Measurements from ENCODE around the gene RAD51B. TPM values are rescaled to one million over a fixed set of nuclear protein-coding genes. Genes with fewer than 3 reads are reported as not detected.

The RAD51B gene
- total RNA-seq, 1 donor from 2014 or later, result 25.1 TPM

DNA sequence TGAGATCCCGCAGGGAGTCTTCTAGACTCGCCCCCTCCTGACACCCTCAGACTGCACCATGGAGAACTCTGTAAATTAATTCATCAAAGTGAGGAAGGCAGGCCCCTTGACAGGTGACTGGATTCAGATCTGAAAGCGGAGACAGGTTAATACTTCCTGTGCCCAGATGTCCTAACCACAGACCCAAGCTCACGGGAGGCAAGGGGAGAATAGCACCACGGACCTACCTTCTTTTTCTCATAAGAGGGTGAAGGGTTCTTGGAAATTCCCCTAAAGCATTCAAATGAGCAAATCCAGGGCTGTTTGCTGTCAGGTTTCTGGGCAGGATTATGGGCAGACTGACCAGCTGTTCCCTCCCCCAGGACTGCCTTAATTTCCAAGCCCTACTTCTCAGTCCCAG is 803.3 kb downstream of the RAD51B start:
- Mint-ChIP-seq H3K9me3 (peaks cover 16% of the 10 kb centered on the region), H3K36me3 (ENCODE audit: low read depth) (peaks cover 3% of the 10 kb centered on the region), H3K4me3 (ENCODE audit: low read depth) (no peak overlapping the region), H3K27ac (no peak overlapping the region), H3K4me1 (ENCODE audit: low read depth) (no peaks in the 10 kb centered on the region), H3K27me3 (ENCODE audit: low read depth) (peaks cover 2% of the 10 kb centered on the region)
- intact Hi-C loops (cut with micrococcal nuclease), result no loop called here
- no peak for DNase-seq (ENCODE audit: low spot score)

DNA sequence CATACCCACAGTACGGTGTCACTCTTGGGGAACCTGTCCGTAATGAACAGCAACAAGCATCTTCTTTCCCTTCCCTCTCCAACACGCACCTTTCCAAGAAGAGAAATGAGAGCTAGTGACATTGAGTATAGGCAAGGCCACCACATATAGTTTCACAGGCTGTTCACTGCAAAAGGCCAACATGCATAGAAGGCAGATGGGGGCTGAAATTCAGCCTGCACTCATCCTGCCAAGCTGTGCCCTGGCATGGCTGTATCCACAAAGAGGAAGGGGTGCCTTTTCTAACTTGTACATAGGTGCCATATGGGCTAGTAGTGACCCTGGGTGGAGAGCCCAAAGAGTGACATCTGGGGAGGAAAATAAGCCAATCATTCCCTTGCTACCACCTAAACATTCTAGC is 803.7 kb downstream of the RAD51B start:
- Mint-ChIP-seq H3K27ac (no peak overlapping the region), H3K4me1 (ENCODE audit: low read depth) (no peaks in the 10 kb centered on the region), H3K9me3 (peaks cover 13% of the 10 kb centered on the region), H3K4me3 (ENCODE audit: low read depth) (no peak overlapping the region), H3K36me3 (ENCODE audit: low read depth) (peaks cover 2% of the 10 kb centered on the region), H3K27me3 (ENCODE audit: low read depth) (peaks cover 2% of the 10 kb centered on the region)
- intact Hi-C loops (cut with micrococcal nuclease), result no loop called here
- no peak for DNase-seq (ENCODE audit: low spot score)

- DNase-seq (ENCODE audit: low spot score), result no peak
- Mint-ChIP-seq H3K9me3 (peaks cover 8% of the 10 kb centered on the region), H3K4me3 (ENCODE audit: low read depth) (no peak overlapping the region), H3K36me3 (ENCODE audit: low read depth) (no peaks in the 10 kb centered on the region), H3K27ac (no peak overlapping the region), H3K4me1 (ENCODE audit: low read depth) (peaks cover 5% of the 10 kb centered on the region), H3K27me3 (ENCODE audit: low read depth) (peaks cover 2% of the 10 kb centered on the region)
- intact Hi-C loops (cut with micrococcal nuclease), result no loop called here
Measured at GRCh38 chr14:68623826-68624225, 804.2 kb downstream of the RAD51B start.

- Mint-ChIP-seq H3K4me1 (ENCODE audit: low read depth) (peaks cover 8% of the 10 kb centered on the region), H3K9me3 (peaks cover 7% of the 10 kb centered on the region), H3K36me3 (ENCODE audit: low read depth) (no peaks in the 10 kb centered on the region), H3K27ac (no peak overlapping the region), H3K27me3 (ENCODE audit: low read depth) (peaks cover 2% of the 10 kb centered on the region), H3K4me3 (ENCODE audit: low read depth) (no peak overlapping the region)
- intact Hi-C loops (cut with micrococcal nuclease), result no loop called here
- DNase-seq (ENCODE audit: low spot score), result no peak
Measured at GRCh38 chr14:68624541-68625220, 805.1 kb downstream of the RAD51B start.

GRCh38 chr14:68625366-68626090 is 805.9 kb downstream of the RAD51B start:
- H3K4me3 Mint-ChIP-seq (ENCODE audit: low read depth), result no peak overlapping the region
- intact Hi-C loops (cut with micrococcal nuclease), result no loop called here
- peaks cover 2% of the 10 kb centered on the region for H3K27me3 Mint-ChIP-seq (ENCODE audit: low read depth)
- peaks cover 7% of the 10 kb centered on the region for H3K9me3 Mint-ChIP-seq
- H3K36me3 Mint-ChIP-seq (ENCODE audit: low read depth), result no peaks in the 10 kb centered on the region
- peaks cover 8% of the 10 kb centered on the region for H3K4me1 Mint-ChIP-seq (ENCODE audit: low read depth)
- no peak for DNase-seq (ENCODE audit: low spot score)
- no peak overlapping the region for H3K27ac Mint-ChIP-seq

DNA sequence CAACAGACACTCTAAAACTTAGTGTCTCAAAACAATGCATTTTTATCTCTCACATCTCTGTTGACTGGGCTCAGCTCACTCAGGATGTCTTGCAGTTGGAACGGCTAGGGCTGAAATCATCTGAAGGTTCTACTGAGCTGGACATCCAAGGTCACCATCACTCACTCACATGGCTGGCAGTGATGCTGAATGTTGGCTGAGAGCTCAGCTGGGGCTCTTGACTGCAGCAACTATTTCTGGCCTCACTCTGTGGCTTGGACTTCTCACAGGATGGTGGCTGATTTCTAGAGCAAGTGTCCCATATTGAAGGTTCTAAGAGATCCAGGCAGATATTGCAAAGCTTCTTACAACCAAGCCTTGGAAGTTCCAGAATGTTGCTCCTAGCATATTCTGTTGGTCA is 806.8 kb downstream of the RAD51B start:
- peaks cover under 1% of the 10 kb centered on the region for H3K9me3 Mint-ChIP-seq
- H3K4me1 Mint-ChIP-seq (ENCODE audit: low read depth), result peaks cover 8% of the 10 kb centered on the region
- H3K4me3 Mint-ChIP-seq (ENCODE audit: low read depth), result no peak overlapping the region
- DNase-seq (ENCODE audit: low spot score), result no peak
- H3K27me3 Mint-ChIP-seq (ENCODE audit: low read depth), result peaks cover 2% of the 10 kb centered on the region
- no peak overlapping the region for H3K27ac Mint-ChIP-seq
- intact Hi-C loops (cut with micrococcal nuclease), result no loop called here
- H3K36me3 Mint-ChIP-seq (ENCODE audit: low read depth), result no peaks in the 10 kb centered on the region

DNA sequence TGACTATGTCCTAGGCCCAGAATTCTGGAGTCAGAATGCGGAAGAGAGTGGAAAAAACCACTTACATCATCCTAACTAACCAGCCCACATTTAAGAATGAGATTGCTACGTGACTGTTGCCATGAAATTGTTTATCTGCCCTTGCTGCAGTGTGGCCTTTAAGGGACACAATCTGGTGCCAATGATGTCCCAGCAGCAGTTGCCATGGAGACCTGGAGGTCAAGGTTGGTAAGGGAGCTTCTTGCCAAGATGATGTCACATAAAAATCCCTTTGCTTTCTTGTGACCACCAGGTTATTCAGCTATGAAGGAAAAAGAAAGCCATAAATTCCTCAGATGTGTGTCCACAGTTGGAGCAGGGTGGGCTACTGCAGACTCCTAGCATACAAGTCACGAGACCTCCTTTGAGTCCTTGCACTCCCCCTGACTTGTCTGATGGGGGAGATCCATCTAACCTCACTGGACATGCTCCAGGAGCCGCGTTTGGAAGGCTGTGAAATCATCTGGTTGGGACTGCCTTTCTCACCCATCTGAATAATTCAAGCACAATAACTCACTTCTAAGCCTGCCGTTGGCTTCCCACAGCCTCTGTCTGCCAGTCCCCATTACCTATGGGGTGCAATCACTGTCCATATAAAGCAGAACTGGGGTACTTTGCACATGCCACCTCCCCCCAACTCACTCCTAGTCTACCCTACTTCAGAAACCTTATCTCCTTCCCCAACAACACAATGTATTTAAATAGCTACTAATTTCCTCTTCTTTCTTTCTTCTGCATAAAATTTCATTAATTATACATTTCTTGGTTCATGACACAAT is 807.7 kb downstream of the RAD51B start:
- H3K27ac Mint-ChIP-seq, result no peak overlapping the region
- H3K4me1 Mint-ChIP-seq (ENCODE audit: low read depth), result peaks cover 8% of the 10 kb centered on the region
- no peaks in the 10 kb centered on the region for H3K9me3 Mint-ChIP-seq
- no peak for DNase-seq (ENCODE audit: low spot score)
- peak overlapping the region; percentile 26 for H3K4me3 Mint-ChIP-seq (ENCODE audit: low read depth)
- H3K36me3 Mint-ChIP-seq (ENCODE audit: low read depth), result no peaks in the 10 kb centered on the region
- intact Hi-C loops (cut with micrococcal nuclease), result no loop called here
- peaks cover 2% of the 10 kb centered on the region for H3K27me3 Mint-ChIP-seq (ENCODE audit: low read depth)

DNA sequence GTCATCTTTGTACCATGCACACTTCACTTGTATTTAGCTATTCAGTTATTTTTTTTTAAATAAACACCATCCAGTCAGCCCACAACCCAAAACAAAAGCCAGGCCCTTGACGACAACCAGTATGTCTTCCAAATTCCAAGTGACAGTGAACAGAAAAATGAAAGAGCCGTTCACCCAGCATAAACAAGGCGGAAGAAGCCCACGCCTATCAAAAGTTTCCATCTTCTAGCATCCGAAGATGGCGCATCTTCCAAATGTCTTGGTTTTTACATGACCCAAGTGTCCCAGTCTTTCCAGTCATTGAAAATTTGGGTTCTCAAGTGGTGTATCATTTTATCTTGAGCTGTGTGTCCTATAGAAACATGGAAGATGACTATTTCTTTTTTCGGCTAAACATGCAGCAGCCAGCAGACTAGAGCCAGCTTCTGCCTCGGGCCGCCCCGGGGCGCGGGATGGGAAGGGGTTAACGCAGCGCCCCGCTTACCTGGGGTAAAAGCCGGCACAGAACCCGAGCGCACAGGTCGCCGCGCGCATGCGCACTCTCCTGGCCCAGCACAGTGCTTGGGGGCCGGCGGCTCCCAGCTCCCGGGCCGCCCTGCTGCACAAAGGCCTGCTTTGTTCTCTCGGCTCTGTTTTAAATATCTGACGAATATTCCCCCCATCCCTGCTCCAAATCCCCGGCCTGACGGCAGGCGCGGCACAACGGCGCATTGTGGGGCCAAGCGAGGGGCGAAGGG is 808.5 kb downstream of the RAD51B start:
- Mint-ChIP-seq H3K4me1 (ENCODE audit: low read depth) (peaks cover 8% of the 10 kb centered on the region), H3K4me3 (ENCODE audit: low read depth) (peak overlapping the region; percentile 69), H3K36me3 (ENCODE audit: low read depth) (no peaks in the 10 kb centered on the region), H3K27ac (no peak overlapping the region), H3K27me3 (ENCODE audit: low read depth) (peaks cover 2% of the 10 kb centered on the region), H3K9me3 (no peaks in the 10 kb centered on the region)
- intact Hi-C loops (cut with micrococcal nuclease), result no loop called here
- peak; percentile 18 for DNase-seq (ENCODE audit: low spot score)

DNA sequence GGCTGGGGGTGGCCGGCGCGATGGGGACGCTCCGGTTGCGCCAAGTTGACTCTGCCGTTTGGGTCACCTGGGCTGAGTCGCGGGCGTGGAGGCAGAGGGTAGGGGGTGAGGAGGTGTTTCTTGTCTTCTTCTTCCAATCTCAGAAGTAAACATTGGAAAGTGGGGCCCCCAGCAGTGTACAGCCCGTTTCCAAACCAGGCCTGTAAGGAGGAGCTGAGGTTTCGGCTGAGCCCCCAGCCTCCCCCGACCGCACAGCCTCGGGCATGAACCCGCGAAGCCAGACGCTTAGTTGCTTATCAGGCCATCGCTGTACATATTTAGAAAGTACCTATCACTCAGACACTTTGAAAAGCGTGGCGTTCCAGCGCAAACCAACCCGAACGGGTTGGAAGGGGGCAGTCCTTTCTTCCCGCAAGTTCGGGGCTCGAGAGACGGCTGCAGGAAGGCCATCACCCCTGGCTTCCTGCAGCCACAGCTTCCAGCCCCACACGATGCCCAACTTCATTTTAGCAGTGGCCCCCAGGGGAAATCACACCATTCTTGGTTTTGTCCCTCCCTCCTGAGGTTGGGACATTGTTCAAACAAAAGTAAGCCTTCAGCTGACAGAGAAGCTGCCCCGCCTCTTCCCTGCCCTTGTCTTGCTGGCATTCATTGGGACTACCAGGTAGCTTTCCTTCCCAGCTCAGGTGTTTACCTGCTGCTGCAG is 809.2 kb downstream of the RAD51B start:
- Mint-ChIP-seq H3K36me3 (ENCODE audit: low read depth) (no peaks in the 10 kb centered on the region), H3K27ac (peak overlapping the region; percentile 43), H3K4me3 (ENCODE audit: low read depth) (peak overlapping the region; percentile 69), H3K4me1 (ENCODE audit: low read depth) (peaks cover 8% of the 10 kb centered on the region), H3K9me3 (no peaks in the 10 kb centered on the region), H3K27me3 (ENCODE audit: low read depth) (peaks cover 2% of the 10 kb centered on the region)
- DNase-seq (ENCODE audit: low spot score), result peak; percentile 21
- intact Hi-C loops (cut with micrococcal nuclease), result no loop called here

DNA sequence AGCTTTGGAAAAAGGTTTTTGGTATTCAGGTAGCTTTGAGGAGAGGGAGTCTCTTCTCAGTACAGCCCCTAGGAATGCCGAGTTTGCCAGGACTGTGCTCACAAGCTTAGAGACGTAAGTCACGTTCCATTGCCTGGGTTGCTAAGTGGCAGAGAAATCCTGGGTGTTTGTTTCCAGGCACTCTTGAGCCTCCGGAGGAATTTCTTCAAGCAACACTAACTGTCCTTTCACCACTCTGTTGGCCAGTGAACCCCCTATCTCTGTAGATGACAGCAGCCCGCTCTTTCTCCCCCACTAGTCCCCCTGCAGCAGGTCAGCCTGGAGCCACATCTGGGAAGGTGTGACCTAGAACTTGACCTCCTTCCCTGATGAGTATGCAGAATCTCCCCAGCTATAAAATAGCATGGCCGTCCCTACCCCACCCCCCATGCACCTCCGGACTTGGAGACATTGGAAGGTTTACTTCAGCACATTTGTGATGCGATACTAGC is 810.5 kb downstream of the RAD51B start:
- H3K4me3 Mint-ChIP-seq (ENCODE audit: low read depth), result no peak overlapping the region

GRCh38 chr14:68630611-68631393 is 811.2 kb downstream of the RAD51B start:
- peaks cover 8% of the 10 kb centered on the region for H3K4me1 Mint-ChIP-seq (ENCODE audit: low read depth)
- no peaks in the 10 kb centered on the region for H3K9me3 Mint-ChIP-seq

More for the DNA sequence above, 810.5 kb downstream of the RAD51B start:
- DNase-seq (ENCODE audit: low spot score), result no peak
- Mint-ChIP-seq H3K4me1 (ENCODE audit: low read depth) (peaks cover 8% of the 10 kb centered on the region), H3K27ac (no peak overlapping the region), H3K9me3 (no peaks in the 10 kb centered on the region), H3K36me3 (ENCODE audit: low read depth) (no peaks in the 10 kb centered on the region), H3K27me3 (ENCODE audit: low read depth) (peaks cover 2% of the 10 kb centered on the region)
- intact Hi-C loops (cut with micrococcal nuclease), result no loop called here

More at GRCh38 chr14:68630611-68631393, 811.2 kb downstream of the RAD51B start:
- Mint-ChIP-seq H3K27me3 (ENCODE audit: low read depth) (peaks cover 2% of the 10 kb centered on the region), H3K27ac (no peak overlapping the region), H3K4me3 (ENCODE audit: low read depth) (no peak overlapping the region), H3K36me3 (ENCODE audit: low read depth) (no peaks in the 10 kb centered on the region)
- intact Hi-C loops (cut with micrococcal nuclease), result no loop called here
- no peak for DNase-seq (ENCODE audit: low spot score)

All from activated T-helper 2 cell treated with anti-CD3 and anti-CD28 coated beads, Interferon-gamma antibody, Interleukin-2, Interleukin-4, amounts not matched to agents 10 μg/mL and 5 μg/mL and 100 μg/mL, durations not matched to agents 14 hours and 24 hours and 36 hours (primary cell).